GM12872 (cell line): ENCODE data around the gene CD99L2.

Source experiments
- CTCF ChIP-seq: IDR thresholded peaks from 3 replicates; pipeline ENCODE4 v1.5.1; 2011; ENCODE audit warnings: low read depth, mild to moderate bottlenecking, low read length, moderate library complexity; ENCODE audit not compliant: insufficient read depth

CD99L2 gene

GRCh38 chrX:150761176-150761818 is 137.2 kb downstream of the CD99L2 start:
- no peak for TF ChIP-seq CTCF

GRCh38 chrX:150759568-150760416 is 138.7 kb downstream of the CD99L2 start:
- TF ChIP-seq CTCF = no peak

- no peak for TF ChIP-seq CTCF
Measured at GRCh38 chrX:150757371-150757770, 141.1 kb downstream of the CD99L2 start.

- TF ChIP-seq CTCF = no peak
Measured at GRCh38 chrX:150753968-150754367, 144.5 kb downstream of the CD99L2 start.

- no peak for TF ChIP-seq CTCF
Measured at GRCh38 chrX:150753357-150753756, 145.1 kb downstream of the CD99L2 start.

- no peak for TF ChIP-seq CTCF
Measured at GRCh38 chrX:150752124-150752523, 146.3 kb downstream of the CD99L2 start.

GRCh38 chrX:150736475-150736874 is 162.0 kb downstream of the CD99L2 start:
- no peak for TF ChIP-seq CTCF
